Measurements from ENCODE around the gene IRF2BP1. TPM values are rescaled to one million over a fixed set of nuclear protein-coding genes. Genes with fewer than 3 reads are reported as not detected.
"Not testable (repeated sequence)": the region's sequence is repeated elsewhere in the genome, so short reads cannot be mapped to it uniquely, and the experiment has no call there.

IRF2BP1 gene
- total and polyA plus RNA-seq, 2 of the 13 experiments (the other 11 are each of a cell fraction or from before 2014, with no cell fraction given): 4.3 to 14.3 TPM

DNA sequence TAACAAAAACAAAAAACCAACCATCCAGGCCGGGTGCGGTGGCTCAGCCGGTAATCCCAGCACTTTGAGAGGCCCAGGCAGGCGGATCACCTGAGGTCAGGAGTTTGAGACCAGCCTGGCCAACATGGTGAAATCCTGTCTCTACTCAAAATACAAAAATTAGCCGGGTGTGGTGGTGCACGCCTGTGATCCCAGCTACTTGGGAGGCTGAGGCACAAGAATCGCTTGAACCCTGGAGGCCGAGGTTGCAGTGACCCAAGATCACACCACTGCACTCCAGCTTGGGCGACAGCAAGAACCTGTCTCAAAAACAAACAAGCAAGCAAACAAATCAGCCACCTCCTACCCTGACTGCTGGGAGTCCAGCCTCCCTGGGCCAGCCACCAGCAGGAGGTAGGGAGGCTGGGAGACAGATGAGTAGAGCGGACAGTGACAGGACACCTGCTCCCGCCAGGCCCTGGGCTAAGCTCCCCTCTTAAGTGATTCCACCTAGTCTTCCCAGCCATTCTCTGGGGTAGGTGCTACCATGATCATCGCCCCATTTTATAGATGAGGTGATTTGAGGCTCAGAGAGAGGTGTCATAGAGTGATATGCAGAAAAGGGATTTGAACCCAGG, 10.2 kb upstream of the IRF2BP1 start (continued):
- TF ChIP-seq, protein P1, sequence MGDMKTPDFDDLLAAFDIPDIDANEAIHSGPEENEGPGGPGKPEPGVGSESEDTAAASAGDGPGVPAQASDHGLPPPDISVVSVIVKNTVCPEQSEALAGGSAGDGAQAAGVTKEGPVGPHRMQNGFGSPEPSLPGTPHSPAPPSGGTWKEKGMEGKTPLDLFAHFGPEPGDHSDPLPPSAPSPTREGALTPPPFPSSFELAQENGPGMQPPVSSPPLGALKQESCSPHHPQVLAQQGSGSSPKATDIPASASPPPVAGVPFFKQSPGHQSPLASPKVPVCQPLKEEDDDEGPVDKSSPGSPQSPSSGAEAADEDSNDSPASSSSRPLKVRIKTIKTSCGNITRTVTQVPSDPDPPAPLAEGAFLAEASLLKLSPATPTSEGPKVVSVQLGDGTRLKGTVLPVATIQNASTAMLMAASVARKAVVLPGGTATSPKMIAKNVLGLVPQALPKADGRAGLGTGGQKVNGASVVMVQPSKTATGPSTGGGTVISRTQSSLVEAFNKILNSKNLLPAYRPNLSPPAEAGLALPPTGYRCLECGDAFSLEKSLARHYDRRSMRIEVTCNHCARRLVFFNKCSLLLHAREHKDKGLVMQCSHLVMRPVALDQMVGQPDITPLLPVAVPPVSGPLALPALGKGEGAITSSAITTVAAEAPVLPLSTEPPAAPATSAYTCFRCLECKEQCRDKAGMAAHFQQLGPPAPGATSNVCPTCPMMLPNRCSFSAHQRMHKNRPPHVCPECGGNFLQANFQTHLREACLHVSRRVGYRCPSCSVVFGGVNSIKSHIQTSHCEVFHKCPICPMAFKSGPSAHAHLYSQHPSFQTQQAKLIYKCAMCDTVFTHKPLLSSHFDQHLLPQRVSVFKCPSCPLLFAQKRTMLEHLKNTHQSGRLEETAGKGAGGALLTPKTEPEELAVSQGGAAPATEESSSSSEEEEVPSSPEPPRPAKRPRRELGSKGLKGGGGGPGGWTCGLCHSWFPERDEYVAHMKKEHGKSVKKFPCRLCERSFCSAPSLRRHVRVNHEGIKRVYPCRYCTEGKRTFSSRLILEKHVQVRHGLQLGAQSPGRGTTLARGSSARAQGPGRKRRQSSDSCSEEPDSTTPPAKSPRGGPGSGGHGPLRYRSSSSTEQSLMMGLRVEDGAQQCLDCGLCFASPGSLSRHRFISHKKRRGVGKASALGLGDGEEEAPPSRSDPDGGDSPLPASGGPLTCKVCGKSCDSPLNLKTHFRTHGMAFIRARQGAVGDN (CRISPR knock-in tag; IDR thresholded peaks at IDR 0.05): peak; percentile 40
- peak; percentile 28; the same call in 1 of the 2 replicates for TF ChIP-seq PITX1 (CRISPR knock-in tag; IDR thresholded peaks at IDR 0.05)
- TF ChIP-seq DNMT3B (CRISPR knock-in tag; conservative IDR thresholded peaks at IDR 0.05): 0 out of 2 replicates have a peak, but pooled peaks have one; percentile 8
- TF ChIP-seq ZFX (CRISPR knock-in tag; IDR thresholded peaks at IDR 0.05; ENCODE audit: low read depth): peak; percentile 27; the same call in 1 of the 2 replicates
- TF ChIP-seq ZNF781 (CRISPR knock-in tag; IDR thresholded peaks at IDR 0.05; ENCODE audit: borderline replicate concordance, not compliant biosample characterization): peak; percentile 4
- 0 out of 2 replicates have a peak, but pooled peaks have one; percentile 2 for TF ChIP-seq ARID2 (CRISPR knock-in tag; IDR thresholded peaks at IDR 0.05; ENCODE audit: borderline replicate concordance)
- TF ChIP-seq KDM1A (CRISPR knock-in tag; IDR thresholded peaks at IDR 0.05): 0 out of 2 replicates have a peak, but pooled peaks have one; percentile 23
- TF ChIP-seq CREM (IDR thresholded peaks at IDR 0.05): 0 out of 2 replicates have a peak, but pooled peaks have one; percentile 0
- not testable (repeated sequence) for TF ChIP-seq CREM (CRISPR knock-in tag; IDR thresholded peaks at IDR 0.05)
- TF ChIP-seq, protein P2, sequence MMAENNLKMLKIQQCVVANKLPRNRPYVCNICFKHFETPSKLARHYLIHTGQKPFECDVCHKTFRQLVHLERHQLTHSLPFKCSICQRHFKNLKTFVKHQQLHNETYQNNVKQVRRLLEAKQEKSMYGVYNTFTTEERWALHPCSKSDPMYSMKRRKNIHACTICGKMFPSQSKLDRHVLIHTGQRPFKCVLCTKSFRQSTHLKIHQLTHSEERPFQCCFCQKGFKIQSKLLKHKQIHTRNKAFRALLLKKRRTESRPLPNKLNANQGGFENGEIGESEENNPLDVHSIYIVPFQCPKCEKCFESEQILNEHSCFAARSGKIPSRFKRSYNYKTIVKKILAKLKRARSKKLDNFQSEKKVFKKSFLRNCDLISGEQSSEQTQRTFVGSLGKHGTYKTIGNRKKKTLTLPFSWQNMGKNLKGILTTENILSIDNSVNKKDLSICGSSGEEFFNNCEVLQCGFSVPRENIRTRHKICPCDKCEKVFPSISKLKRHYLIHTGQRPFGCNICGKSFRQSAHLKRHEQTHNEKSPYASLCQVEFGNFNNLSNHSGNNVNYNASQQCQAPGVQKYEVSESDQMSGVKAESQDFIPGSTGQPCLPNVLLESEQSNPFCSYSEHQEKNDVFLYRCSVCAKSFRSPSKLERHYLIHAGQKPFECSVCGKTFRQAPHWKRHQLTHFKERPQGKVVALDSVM (CRISPR knock-in tag; IDR thresholded peaks at IDR 0.05): peak; percentile 93
- TF ChIP-seq ZMYM2 (CRISPR knock-in tag; IDR thresholded peaks at IDR 0.05): 0 out of 2 replicates have a peak, but pooled peaks have one; percentile 7

Data from HepG2 (cell line).